IMR-90 (cell line): ENCODE results near the gene TIMP1.

ENCODE experiments used
- CTCF ChIP-seq: conservative IDR thresholded peaks from 2 replicates; pipeline ENCODE4 v1.5.1; 2012; ENCODE audit warnings: mild to moderate bottlenecking, low read depth, low read length, improper control_type of control experiment
- RFX5 ChIP-seq: IDR thresholded peaks from 2 replicates; pipeline ENCODE4 v1.8.0; 2012; ENCODE audit warnings: low read depth, mild to moderate bottlenecking, low read length, moderate library complexity
- TF ChIP-seq, protein P1 (sequence below): fragments of 150-350 bp; IDR thresholded peaks from 2 replicates; pipeline ENCODE4 v1.6.1; 2016; ENCODE audit warnings: low read depth, mild to moderate bottlenecking, low read length, moderate library complexity, borderline replicate concordance

GRCh38 chrX:47578692-47579091 is 3.5 kb upstream of the TIMP1 start:
- TF ChIP-seq, protein P1, sequence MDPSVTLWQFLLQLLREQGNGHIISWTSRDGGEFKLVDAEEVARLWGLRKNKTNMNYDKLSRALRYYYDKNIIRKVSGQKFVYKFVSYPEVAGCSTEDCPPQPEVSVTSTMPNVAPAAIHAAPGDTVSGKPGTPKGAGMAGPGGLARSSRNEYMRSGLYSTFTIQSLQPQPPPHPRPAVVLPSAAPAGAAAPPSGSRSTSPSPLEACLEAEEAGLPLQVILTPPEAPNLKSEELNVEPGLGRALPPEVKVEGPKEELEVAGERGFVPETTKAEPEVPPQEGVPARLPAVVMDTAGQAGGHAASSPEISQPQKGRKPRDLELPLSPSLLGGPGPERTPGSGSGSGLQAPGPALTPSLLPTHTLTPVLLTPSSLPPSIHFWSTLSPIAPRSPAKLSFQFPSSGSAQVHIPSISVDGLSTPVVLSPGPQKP: no peak
- TF ChIP-seq RFX5 (no peak), CTCF (no peak)
